Lung (tissue), 12 donors: ENCODE results near the gene CCDC3. TPM values are rescaled to one million over a fixed set of nuclear protein-coding genes. Genes with fewer than 3 reads are reported as not detected.

ENCODE experiments used
- ATAC-seq: fragments of 200-7000 bp; cut with Tn5 transposase; one replicate; pipeline ENCODE4 v1.9.1; 2020; ENCODE audit warnings: moderate number of reproducible peaks; ENCODE audit not compliant: insufficient read depth, low FRiP score
- DNase-seq, 3 donors: peaks; one replicate each; pipeline ENCODE4 v3.0.0-alpha.2; 2013 to 2017
- H3K27ac ChIP-seq, 2 donors: one replicate each; pipeline ENCODE4 v1.5.1; 2013; ENCODE audit warnings: mild to moderate bottlenecking in 2 of 2, moderate library complexity in 2 of 2, control low read depth in 1 of 2, inconsistent platforms in 1 of 2, low read depth in 1 of 2, low read length in 1 of 2
- H3K27me3 ChIP-seq, 3 donors: one replicate each; pipeline ENCODE4 v1.5.1; 2013; ENCODE audit warnings: low read length in 2 of 3; ENCODE audit not compliant: control insufficient read depth in 3 of 3, insufficient read depth in 3 of 3
- H3K36me3 ChIP-seq, 4 donors: one replicate each; pipeline ENCODE4 v1.5.1; 2013; ENCODE audit warnings: low read length in 4 of 4, mild to moderate bottlenecking in 1 of 4, moderate library complexity in 1 of 4; ENCODE audit not compliant: control insufficient read depth in 4 of 4, insufficient read depth in 4 of 4
- H3K4me1 ChIP-seq, 5 donors: one replicate each; pipeline ENCODE4 v1.5.1; 2013; ENCODE audit warnings: low read length in 5 of 5, mild to moderate bottlenecking in 2 of 5, moderate library complexity in 1 of 5; ENCODE audit not compliant: control insufficient read depth in 5 of 5, insufficient read depth in 5 of 5
- H3K4me3 ChIP-seq: one replicate; pipeline ENCODE4 v1.5.1; 2013; ENCODE audit warnings: mild to moderate bottlenecking, control low read depth, moderate library complexity
- H3K9ac ChIP-seq, 2 donors: one replicate each; pipeline ENCODE4 v1.5.1; 2013; ENCODE audit warnings: low read length in 2 of 2, control low read depth in 1 of 2; ENCODE audit not compliant: insufficient read depth in 1 of 2
- H3K9me3 ChIP-seq, 4 donors: one replicate each; pipeline ENCODE4 v1.5.1; 2013; ENCODE audit warnings: low read length in 3 of 4, mild to moderate bottlenecking in 1 of 4, moderate library complexity in 1 of 4; ENCODE audit not compliant: control insufficient read depth in 4 of 4, insufficient read depth in 3 of 4
- CTCF ChIP-seq: IDR thresholded peaks from 2 replicates; pipeline ENCODE4 v1.5.1; 2012; ENCODE audit warnings: mild to moderate bottlenecking; ENCODE audit errors: control extremely low read depth, extremely low read depth
- WGBS, 2 donors: extraction: QIAGEN DNeasy Blood & Tissue Kit; methylation state at CpG; one replicate each; pipeline ENCODE4 v1.1.7; 2013; 5-methylcytosine and 5-hydroxymethylcytosine counted together
- polyA plus RNA-seq, 2 donors: library from polyadenylated mRNA; stranded (reverse); fragments of 200-250 nt; gene quantifications; one replicate each; pipeline ENCODE4 v1.2.1, GENCODE V29; 2013
- total RNA-seq, 2 donors: library from RNA; depleted of rRNA in 1 of 2; stranded (reverse); fragments of >200 nt in 1 of 2; gene quantifications; one replicate each; pipeline ENCODE4 v1.2.1, GENCODE V29; 2014 to 2021
- donor health status: control.
- donor health status: control.
- donor health status: Bipolar disorder and iron deficiency.
- donor health status: healthy.
- donor health status: DM: yes; HTN: yes; CAD: no.

Gene CCDC3
- total and polyA plus RNA-seq, 4 donors, result 4.1 to 21.5 (median 11.0) TPM

DNA sequence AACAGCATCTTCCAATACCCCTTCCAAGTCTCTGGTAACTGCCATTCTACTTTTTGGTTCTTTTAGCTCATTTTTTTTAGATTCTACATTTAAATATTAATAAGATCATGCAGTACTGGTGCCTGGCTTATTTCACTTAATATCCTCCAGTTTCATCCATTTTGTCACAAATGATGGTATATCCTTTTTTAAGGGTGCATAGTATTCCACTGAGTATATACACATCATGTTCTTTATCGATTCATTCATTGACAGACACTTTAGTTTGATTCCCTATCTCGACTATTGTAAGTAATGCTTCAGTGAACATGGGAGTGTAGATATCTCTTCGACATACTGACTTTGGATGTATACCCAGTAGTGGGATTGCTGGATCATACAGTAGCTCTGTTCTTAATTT is 89.7 kb downstream of the CCDC3 start:
- WGBS, 2 donors, result 89 to 95% methylated on average over 3 of the region's 3 CpGs
- H3K4me1 ChIP-seq, result peaks cover 0 to 5% (median 0%) of the 10 kb centered on the region in 5 donors
- H3K27me3 ChIP-seq, result peaks cover 0 to 5% (median 2%) of the 10 kb centered on the region in 3 donors
- H3K27ac ChIP-seq, result no peak overlapping the region
- no peaks in the 10 kb centered on the region for H3K9me3 ChIP-seq
- H3K36me3 ChIP-seq, result no peaks in the 10 kb centered on the region
- DNase-seq, result no peak
- H3K4me3 ChIP-seq, result no peak overlapping the region
- no peak for ATAC-seq
- no peak for TF ChIP-seq CTCF
- no peak overlapping the region for H3K9ac ChIP-seq

DNA sequence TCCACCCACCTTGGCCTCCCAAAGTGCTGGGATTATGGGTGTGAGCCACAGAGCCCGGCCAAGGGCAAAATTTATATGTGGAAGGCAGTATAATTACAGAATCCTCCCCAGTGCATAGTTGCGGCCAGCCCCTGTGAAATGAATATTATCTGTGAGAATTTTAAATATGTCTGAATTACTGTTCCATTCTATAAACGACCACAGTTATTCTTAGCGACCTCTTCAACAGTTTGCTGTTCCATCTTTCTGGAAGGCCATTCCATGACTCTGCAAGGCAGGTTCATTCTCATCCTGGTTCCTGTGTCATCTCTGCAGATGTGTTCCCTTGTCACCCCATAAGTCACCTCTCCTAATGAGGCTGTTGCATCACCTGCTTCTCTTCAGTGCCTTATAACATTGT is 90.7 kb downstream of the CCDC3 start:
- no peak for TF ChIP-seq CTCF
- Histone ChIP-seq H3K9ac (no peak overlapping the region), H3K4me1 (peaks cover 0 to 5% (median 0%) of the 10 kb centered on the region in 5 donors), H3K36me3 (no peaks in the 10 kb centered on the region), H3K9me3 (no peaks in the 10 kb centered on the region), H3K27ac (no peak overlapping the region), H3K4me3 (no peak overlapping the region), H3K27me3 (peaks cover 0 to 9% (median 3%) of the 10 kb centered on the region in 3 donors)
- ATAC-seq (no peak), DNase-seq (no peak)
- 89% methylated on average over 4 of the region's 4 CpGs for WGBS, 2 donors

DNA sequence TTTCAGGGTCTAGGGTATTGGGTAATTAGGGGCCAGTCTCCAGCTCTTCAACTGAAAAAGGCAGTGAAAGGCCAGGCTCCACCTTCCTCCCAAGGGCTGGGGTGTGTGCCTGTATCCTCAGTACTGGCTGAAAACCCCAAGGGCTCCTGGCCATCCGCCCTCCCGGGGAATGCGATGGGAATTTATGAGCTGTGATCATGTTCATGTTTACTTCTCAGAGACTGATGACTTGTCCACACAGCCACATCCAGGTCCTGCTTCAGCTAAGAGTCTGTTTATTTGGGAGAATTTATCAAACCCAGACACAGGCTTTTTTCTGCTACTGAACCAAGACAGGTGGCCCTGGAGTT is 91.7 kb downstream of the CCDC3 start:
- 37 to 45% methylated on average over 3 of the region's 3 CpGs for WGBS, 2 donors
- no peak for TF ChIP-seq CTCF
- DNase-seq, result peak; percentile 40 to 53 (median 52)
- H3K4me1 ChIP-seq, result peaks cover 0 to 5% (median 0%) of the 10 kb centered on the region in 5 donors
- no peak for ATAC-seq
- H3K4me3 ChIP-seq, result no peak overlapping the region
- no peak overlapping the region for H3K9ac ChIP-seq
- H3K27me3 ChIP-seq, result peaks cover 0 to 14% (median 3%) of the 10 kb centered on the region in 3 donors
- no peaks in the 10 kb centered on the region for H3K36me3 ChIP-seq
- H3K27ac ChIP-seq, result no peak overlapping the region
- no peaks in the 10 kb centered on the region for H3K9me3 ChIP-seq

DNA sequence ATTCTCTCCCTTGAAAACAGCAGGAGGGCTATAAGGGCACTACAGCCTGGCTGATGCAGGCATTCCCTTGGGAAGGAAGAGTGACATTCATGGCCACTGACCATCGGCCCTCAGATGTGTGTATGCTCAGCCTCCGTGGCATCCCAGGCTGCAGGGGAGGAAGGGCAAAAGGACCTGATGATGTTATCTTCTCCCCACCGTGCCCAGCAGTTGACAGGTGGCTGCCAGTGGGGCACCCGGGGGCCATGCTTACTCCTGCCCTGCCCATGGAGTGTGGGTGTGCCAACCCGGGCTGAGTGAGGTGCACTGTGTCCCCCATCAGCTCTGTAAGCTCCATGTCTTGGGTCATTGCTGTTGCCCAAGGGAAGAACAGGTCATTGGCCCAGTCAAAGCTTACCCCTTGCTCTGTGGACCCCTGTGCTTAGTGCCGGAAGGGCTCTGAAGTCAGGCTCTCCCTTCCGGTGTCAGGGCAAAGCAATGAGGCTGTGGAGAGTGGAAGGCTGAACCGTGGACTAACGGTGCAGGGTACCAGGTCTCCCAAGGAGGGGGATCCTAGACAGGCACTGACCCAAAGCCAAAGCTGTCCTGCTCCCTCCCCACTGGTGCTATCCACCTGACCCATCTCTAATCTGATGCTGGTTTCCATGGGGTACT is 92.2 kb downstream of the CCDC3 start:
- Histone ChIP-seq H3K27ac (no peak overlapping the region), H3K9ac (no peak overlapping the region), H3K27me3 (peaks cover 0 to 17% (median 3%) of the 10 kb centered on the region in 3 donors), H3K4me1 (peaks cover 0 to 5% (median 0%) of the 10 kb centered on the region in 5 donors), H3K36me3 (no peaks in the 10 kb centered on the region), H3K4me3 (no peak overlapping the region), H3K9me3 (no peaks in the 10 kb centered on the region)
- TF ChIP-seq CTCF, result no peak
- ATAC-seq, result no peak
- no peak for DNase-seq
- WGBS, 2 donors, result 84% methylated on average over 9 of the region's 9 CpGs
